OCI-LY7 (cell line): Measurements from ENCODE around the gene FOXO6. TPM values are rescaled to one million over a fixed set of nuclear protein-coding genes. Genes with fewer than 3 reads are reported as not detected.

Experiments
- BruUV-seq: library from RNA; stranded (reverse); fragments of 400-500 nt; replicated peaks from 2 replicates; lab custom pipeline; 2021; lab: Mats Ljungman, UMichigan
- CTCF ChIA-PET: fragments of 300-600 bp; sonication (Branson Sonifier 250); formaldehyde crosslinking; loops from one replicate; lab custom pipeline; 2022; ENCODE audit warnings: antibody characterized with exemption; ENCODE audit not compliant: unreplicated experiment; lab: Charles Lee
- POLR2A ChIA-PET: fragments of 300-600 bp; sonication (Branson Sonifier 250); formaldehyde crosslinking; loops from one replicate; lab custom pipeline; 2022; ENCODE audit warnings: antibody characterized with exemption; lab: Charles Lee
- DNase-seq: peaks from one replicate; pipeline ENCODE4 v3.0.0-alpha.2; 2015; ENCODE audit warnings: low spot score
- H2AFZ ChIP-seq: fragments of 200-600 bp; sonication (generic), shearing (Covaris generic); 2 replicates; pipeline ENCODE4 v1.6.1; 2014; ENCODE audit warnings: mild to moderate bottlenecking, antibody characterized with exemption, low read length, moderate library complexity
- H3K27ac ChIP-seq: fragments of 200-600 bp; sonication (generic); 2 replicates; pipeline ENCODE4 v1.5.1; 2014; ENCODE audit warnings: mixed run types, low read depth, mild to moderate bottlenecking, moderate library complexity, low read length, inconsistent platforms; ENCODE audit not compliant: poor library complexity, severe bottlenecking
- H3K36me3 ChIP-seq: fragments of 200-600 bp; sonication (generic); 2 replicates; pipeline ENCODE4 v1.6.1; 2014; ENCODE audit warnings: mild to moderate bottlenecking, antibody characterized with exemption, low read length, moderate library complexity, mixed read lengths; ENCODE audit not compliant: insufficient read depth
- H3K4me1 ChIP-seq: fragments of 200-600 bp; sonication (generic); 2 replicates; pipeline ENCODE4 v1.5.1; 2014; ENCODE audit warnings: mild to moderate bottlenecking, low read length; ENCODE audit not compliant: insufficient read depth, poor library complexity, severe bottlenecking
- H3K4me2 ChIP-seq: fragments of 200-600 bp; sonication (generic); 2 replicates; pipeline ENCODE4 v1.6.1; 2014; ENCODE audit warnings: mild to moderate bottlenecking, low read length
- H3K4me3 ChIP-seq: fragments of 200-600 bp; sonication (generic); 2 replicates; pipeline ENCODE4 v1.5.1; 2014; ENCODE audit warnings: mild to moderate bottlenecking, low read depth, low read length; ENCODE audit not compliant: poor library complexity, severe bottlenecking
- H3K79me2 ChIP-seq: fragments of 200-600 bp; sonication (generic); 2 replicates; pipeline ENCODE4 v1.6.1; 2016; ENCODE audit warnings: low read depth, mild to moderate bottlenecking, low read length, moderate library complexity, mixed read lengths; ENCODE audit not compliant: insufficient read depth
- H3K9me2 ChIP-seq: fragments of 200-600 bp; sonication (generic); 2 replicates; pipeline ENCODE4 v1.6.1; 2016; ENCODE audit warnings: mild to moderate bottlenecking, low read length, mixed read lengths; ENCODE audit not compliant: insufficient read depth
- H3K9me3 ChIP-seq: fragments of 200-600 bp; sonication (generic); 2 replicates; pipeline ENCODE4 v1.6.1; 2014; ENCODE audit warnings: mild to moderate bottlenecking, mixed run types, low read length, mixed read lengths
- H4K20me1 ChIP-seq: fragments of 200-600 bp; sonication (generic); 2 replicates; pipeline ENCODE4 v1.6.1; 2014; ENCODE audit warnings: mild to moderate bottlenecking, antibody characterized with exemption, low read length, moderate library complexity, mixed read lengths; ENCODE audit not compliant: insufficient read depth
- EZH2phosphoT487 ChIP-seq: fragments of 200-600 bp; sonication (generic); IDR thresholded peaks from 2 replicates; pipeline ENCODE4 v1.6.1; 2018; ENCODE audit warnings: low read depth, borderline replicate concordance, mild to moderate bottlenecking, mixed run types, antibody characterized with exemption, low read length, moderate library complexity, mixed read lengths
- intact Hi-C: fragments of 100-400 bp; cut with micrococcal nuclease; formaldehyde crosslinking; loops from one replicate; pipeline ENCODE4 v1.10.0; 2022; ENCODE audit not compliant: unreplicated experiment
- total RNA-seq, 2 experiments: library from RNA; depleted of rRNA in 1 of 2; stranded (reverse); fragments of >200 nt in 1 of 2; shearing (Covaris generic) in 1 of 2; gene quantifications; 2 replicates each; pipeline ENCODE4 v1.2.3, GENCODE V29; 2014 to 2022
- TF ChIP-seq, protein P1 (sequence below): fragments of 200-600 bp; sonication (generic); conservative IDR thresholded peaks from 2 replicates; pipeline ENCODE4 v1.5.1; 2014; ENCODE audit warnings: mild to moderate bottlenecking, antibody characterized with exemption, low read length, moderate library complexity, mixed read lengths

Gene FOXO6
- total RNA-seq, 2 experiments from 2014 or later: not detected

DNA sequence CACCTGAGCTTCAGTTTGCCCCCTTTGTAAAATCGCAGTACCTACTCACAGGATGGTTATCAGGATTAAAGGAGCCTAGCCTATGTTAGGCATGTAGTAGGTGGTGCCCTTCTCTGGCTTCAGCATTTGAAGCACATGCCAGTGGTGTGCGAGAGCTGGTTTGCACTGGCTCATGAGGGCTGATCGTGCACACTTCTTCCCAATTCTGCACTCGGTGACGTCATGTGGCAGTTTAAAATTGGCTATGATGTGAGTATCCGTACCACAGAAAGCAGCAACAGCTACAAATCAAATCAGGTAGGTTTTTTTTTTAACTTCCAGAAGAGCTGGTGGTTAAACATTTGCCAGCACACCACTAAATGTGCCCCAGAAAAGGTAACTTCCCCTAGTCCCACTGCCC lies 13.5 kb downstream of the FOXO6 start:
- H2AFZ ChIP-seq: no peak overlapping the region
- H3K27ac ChIP-seq: no peak overlapping the region
- no peaks in the 10 kb centered on the region for H3K9me2 ChIP-seq
- TF ChIP-seq, protein P1, sequence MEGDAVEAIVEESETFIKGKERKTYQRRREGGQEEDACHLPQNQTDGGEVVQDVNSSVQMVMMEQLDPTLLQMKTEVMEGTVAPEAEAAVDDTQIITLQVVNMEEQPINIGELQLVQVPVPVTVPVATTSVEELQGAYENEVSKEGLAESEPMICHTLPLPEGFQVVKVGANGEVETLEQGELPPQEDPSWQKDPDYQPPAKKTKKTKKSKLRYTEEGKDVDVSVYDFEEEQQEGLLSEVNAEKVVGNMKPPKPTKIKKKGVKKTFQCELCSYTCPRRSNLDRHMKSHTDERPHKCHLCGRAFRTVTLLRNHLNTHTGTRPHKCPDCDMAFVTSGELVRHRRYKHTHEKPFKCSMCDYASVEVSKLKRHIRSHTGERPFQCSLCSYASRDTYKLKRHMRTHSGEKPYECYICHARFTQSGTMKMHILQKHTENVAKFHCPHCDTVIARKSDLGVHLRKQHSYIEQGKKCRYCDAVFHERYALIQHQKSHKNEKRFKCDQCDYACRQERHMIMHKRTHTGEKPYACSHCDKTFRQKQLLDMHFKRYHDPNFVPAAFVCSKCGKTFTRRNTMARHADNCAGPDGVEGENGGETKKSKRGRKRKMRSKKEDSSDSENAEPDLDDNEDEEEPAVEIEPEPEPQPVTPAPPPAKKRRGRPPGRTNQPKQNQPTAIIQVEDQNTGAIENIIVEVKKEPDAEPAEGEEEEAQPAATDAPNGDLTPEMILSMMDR: no peak
- no peak for TF ChIP-seq EZH2phosphoT487
- no peak overlapping the region for H3K4me2 ChIP-seq
- ChIA-PET POLR2A (no interaction called here), CTCF (interaction anchor here (0.6 kb wide), 1 partner anchor 712 kb away, joined by 3 read pairs; no protein-coding TSS in a partner anchor)
- H3K9me3 ChIP-seq: no peaks in the 10 kb centered on the region
- H3K4me3 ChIP-seq: no peak overlapping the region
- H4K20me1 ChIP-seq: no peaks in the 10 kb centered on the region
- DNase-seq: no peak
- BruUV-seq: no TSS peak
- peaks cover 7% of the 10 kb centered on the region for H3K4me1 ChIP-seq
- H3K36me3 ChIP-seq: no peaks in the 10 kb centered on the region
- H3K79me2 ChIP-seq: no peaks in the 10 kb centered on the region
- intact Hi-C loops: no loop called here

DNA sequence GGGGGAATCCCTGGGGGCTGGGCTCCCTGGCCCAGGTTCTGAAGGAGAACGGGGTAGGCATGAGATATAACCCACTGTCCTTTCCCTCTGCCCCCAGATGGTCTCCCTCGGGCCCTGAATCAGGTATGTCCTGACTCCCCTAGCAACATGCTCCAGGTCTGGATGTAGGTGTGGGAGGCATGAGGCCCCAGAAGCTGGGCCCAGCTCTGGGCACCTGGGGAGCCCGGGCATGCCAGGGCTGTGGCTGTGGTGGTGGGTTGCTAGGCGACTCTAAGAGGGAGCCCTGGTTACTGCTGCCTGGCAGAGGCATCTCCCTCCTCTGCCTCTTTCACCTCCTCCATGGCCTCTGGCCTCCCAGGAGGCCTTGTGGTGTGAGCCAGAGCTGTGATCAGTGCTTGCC lies 16.2 kb downstream of the FOXO6 start:
- H3K9me2 ChIP-seq: no peaks in the 10 kb centered on the region
- H3K4me1 ChIP-seq: peaks cover 9% of the 10 kb centered on the region
- H2AFZ ChIP-seq: no peak overlapping the region
- H3K4me2 ChIP-seq: no peak overlapping the region
- BruUV-seq: no TSS peak
- no peak overlapping the region for H3K4me3 ChIP-seq
- TF ChIP-seq EZH2phosphoT487: no peak
- TF ChIP-seq, protein P1: no peak
- ChIA-PET CTCF (no interaction called here), POLR2A (no interaction called here)
- no peaks in the 10 kb centered on the region for H4K20me1 ChIP-seq
- H3K36me3 ChIP-seq: no peaks in the 10 kb centered on the region
- H3K27ac ChIP-seq: no peak overlapping the region
- intact Hi-C loops: no loop called here
- DNase-seq: no peak
- H3K9me3 ChIP-seq: no peaks in the 10 kb centered on the region
- H3K79me2 ChIP-seq: no peaks in the 10 kb centered on the region

- H3K4me2 ChIP-seq: no peak overlapping the region
- POLR2A ChIA-PET: no interaction called here
- no peaks in the 10 kb centered on the region for H3K36me3 ChIP-seq
- no peaks in the 10 kb centered on the region for H4K20me1 ChIP-seq
- H3K27ac ChIP-seq: no peak overlapping the region
- DNase-seq: no peak
- TF ChIP-seq, protein P1: no peak
- no peaks in the 10 kb centered on the region for H3K79me2 ChIP-seq
- no peaks in the 10 kb centered on the region for H3K9me3 ChIP-seq
- peaks cover 9% of the 10 kb centered on the region for H3K4me1 ChIP-seq
- no peak overlapping the region for H3K4me3 ChIP-seq
- H2AFZ ChIP-seq: no peak overlapping the region
- CTCF ChIA-PET: interaction anchor here (0.6 kb wide), 1 partner anchor 14 kb away, joined by 3 read pairs; no protein-coding TSS in a partner anchor
- BruUV-seq: no TSS peak
- intact Hi-C loops: no loop called here
- H3K9me2 ChIP-seq: no peaks in the 10 kb centered on the region
Measured at GRCh38 chr1:41378222-41378621, 17.0 kb downstream of the FOXO6 start.
